ENCODE data around the gene GDPD2. TPM values are rescaled to one million over a fixed set of nuclear protein-coding genes. Genes with fewer than 3 reads are reported as not detected.

The GDPD2 gene
- total RNA-seq, 4 donors from 2014 or later: not detected

DNA sequence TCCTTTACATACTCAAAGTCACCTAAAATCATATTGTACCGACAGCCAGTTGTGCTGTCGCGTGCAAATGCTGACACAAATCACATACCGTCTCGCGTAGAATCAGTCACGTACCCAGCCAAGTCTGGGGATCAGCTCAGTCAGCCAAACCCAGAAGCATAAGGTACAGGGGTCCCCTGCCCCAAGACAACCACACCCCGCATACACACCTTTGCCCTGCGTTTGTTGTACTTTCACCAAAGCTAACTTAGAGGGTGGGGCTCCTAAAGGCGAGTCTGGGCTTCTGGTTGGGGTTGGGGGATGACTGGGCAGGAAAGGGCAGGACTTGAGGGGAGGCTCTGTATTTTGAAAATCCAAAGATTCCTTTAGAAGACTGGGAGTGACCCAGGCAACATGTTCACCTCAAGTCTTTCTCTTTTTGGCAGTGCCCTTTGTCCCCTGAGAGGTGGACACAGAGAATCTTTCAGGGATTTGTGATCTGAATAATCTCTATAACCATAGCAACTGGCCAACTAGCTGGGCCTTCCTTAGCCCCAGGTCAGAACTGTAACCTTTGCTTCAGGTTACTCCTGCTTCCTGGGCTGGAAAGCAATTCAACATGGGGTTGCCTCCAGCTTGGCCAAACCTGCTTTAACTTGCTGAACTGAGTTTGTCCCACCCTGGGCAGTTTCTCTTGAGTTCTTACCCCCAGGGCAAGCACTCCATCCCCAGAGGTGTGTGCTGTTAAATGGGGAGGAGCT lies 992 bp downstream of the GDPD2 start:
- no peak for TF ChIP-seq POLR2A (IDR thresholded peaks at IDR 0.05)
- no peak for TF ChIP-seq CTCF (IDR thresholded peaks at IDR 0.05 in 4 of 5, conservative IDR thresholded peaks at IDR 0.05 in 1 of 5)
- ATAC-seq (no peak), DNase-seq (no peak)
- intact Hi-C loops (cut with DNase I; ENCODE audit: low total_unique reads) (no loop called here), in situ Hi-C loops (cut with MboI; ENCODE audit: low sequenced_read_pairs in 4 of 4) (no loop called here)
- H3K9me3 ChIP-seq: no peaks in the 10 kb centered on the region
- no peak overlapping the region for H3K4me3 ChIP-seq
- no peak overlapping the region for H3K27ac ChIP-seq
- no peaks in the 10 kb centered on the region for H3K36me3 ChIP-seq
- no peaks in the 10 kb centered on the region for H3K4me1 ChIP-seq
- peaks cover 0 to 6% (median 5%) of the 10 kb centered on the region in 3 donors for H3K27me3 ChIP-seq

DNA sequence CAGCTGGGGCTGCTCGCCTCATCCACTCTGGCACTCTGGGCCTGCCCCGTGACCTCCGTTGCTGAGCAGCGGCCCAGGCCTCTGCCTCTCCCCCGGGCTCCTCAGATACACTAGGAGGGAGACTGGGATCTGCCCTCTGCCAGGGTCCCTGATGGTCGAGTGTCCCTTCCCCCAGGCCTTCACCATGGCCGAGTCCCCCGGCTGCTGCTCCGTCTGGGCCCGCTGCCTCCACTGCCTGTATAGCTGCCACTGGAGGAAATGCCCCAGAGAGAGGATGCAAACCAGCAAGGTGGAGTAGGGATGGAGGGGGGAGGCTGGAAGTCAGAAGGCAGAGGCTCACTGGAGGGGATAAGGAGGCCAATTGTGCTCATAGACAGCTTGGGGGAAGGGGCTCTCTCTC lies 1.7 kb downstream of the GDPD2 start:
- H3K9me3 ChIP-seq: no peaks in the 10 kb centered on the region
- in situ Hi-C loops (cut with MboI; ENCODE audit: low sequenced_read_pairs in 4 of 4): loop anchor here in 3 of 4 donors (25.0 kb wide), 1 partner anchor 288 kb away; the partner anchor contains the start of gene IGBP1 (in 3 of the 3)
- DNase-seq: no peak
- no peak for TF ChIP-seq POLR2A (IDR thresholded peaks at IDR 0.05)
- no peak for TF ChIP-seq CTCF (IDR thresholded peaks at IDR 0.05 in 4 of 5, conservative IDR thresholded peaks at IDR 0.05 in 1 of 5)
- no peaks in the 10 kb centered on the region for H3K4me1 ChIP-seq
- H3K36me3 ChIP-seq: no peaks in the 10 kb centered on the region
- no peak overlapping the region for H3K27ac ChIP-seq
- H3K27me3 ChIP-seq: peaks cover 0 to 6% (median 5%) of the 10 kb centered on the region in 3 donors
- no peak overlapping the region for H3K4me3 ChIP-seq
- ATAC-seq: no peak
- intact Hi-C loops (cut with DNase I; ENCODE audit: low total_unique reads): no loop called here

DNA sequence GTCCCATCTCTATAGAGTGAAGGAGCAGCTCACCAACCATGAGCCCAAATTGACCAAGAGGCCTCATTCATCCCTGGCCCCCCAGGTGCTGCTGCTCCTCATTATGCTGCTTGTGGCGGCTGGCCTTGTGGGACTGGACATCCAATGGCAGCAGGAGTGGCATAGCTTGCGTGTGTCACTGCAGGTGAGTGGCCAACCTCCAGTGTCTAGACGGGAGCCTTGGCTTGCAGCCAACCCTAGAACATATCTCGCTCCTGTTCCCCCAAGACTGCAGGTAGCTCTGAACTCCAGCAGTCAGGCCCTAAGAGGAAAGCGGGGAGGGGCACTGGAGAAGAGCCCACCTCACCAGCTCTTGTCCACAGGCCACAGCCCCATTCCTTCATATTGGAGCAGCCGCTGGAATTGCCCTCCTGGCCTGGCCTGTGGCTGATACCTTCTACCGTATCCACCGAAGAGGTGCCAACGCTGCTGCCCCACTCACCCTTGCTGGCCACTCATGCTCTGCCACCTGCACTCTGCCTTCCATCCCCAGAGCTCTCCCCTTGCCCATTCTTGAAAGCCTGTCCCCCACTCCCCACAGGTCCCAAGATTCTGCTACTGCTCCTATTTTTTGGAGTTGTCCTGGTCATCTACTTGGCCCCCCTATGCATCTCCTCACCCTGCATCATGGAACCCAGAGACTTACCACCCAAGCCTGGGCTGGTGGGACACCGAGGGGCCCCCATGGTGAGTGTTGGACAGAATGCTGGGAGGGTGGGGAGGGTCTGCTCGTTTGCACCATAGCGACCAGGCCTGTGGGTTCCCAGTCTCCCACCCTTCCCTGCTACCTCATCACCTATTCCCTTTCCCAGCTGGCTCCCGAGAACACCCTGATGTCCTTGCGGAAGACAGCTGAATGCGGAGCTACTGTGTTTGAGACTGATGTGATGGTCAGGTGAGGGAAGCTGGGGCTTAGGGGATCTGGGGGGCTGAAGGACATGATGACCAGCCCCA lies 3.5 kb downstream of the GDPD2 start:
- Histone ChIP-seq H3K9me3 (no peaks in the 10 kb centered on the region), H3K4me3 (no peak overlapping the region), H3K27ac (no peak overlapping the region), H3K36me3 (no peaks in the 10 kb centered on the region), H3K27me3 (peaks cover 0 to 6% (median 5%) of the 10 kb centered on the region in 3 donors), H3K4me1 (no peaks in the 10 kb centered on the region)
- intact Hi-C loops (cut with DNase I; ENCODE audit: low total_unique reads) (no loop called here), in situ Hi-C loops (cut with MboI; ENCODE audit: low sequenced_read_pairs in 4 of 4) (loop anchor here in 3 of 4 donors (25.0 kb wide), 1 partner anchor 289 kb away; the partner anchor contains the start of gene IGBP1 (in 3 of the 3))
- ATAC-seq: no peak
- no peak for TF ChIP-seq CTCF (IDR thresholded peaks at IDR 0.05 in 4 of 5, conservative IDR thresholded peaks at IDR 0.05 in 1 of 5)
- TF ChIP-seq POLR2A (IDR thresholded peaks at IDR 0.05): no peak
- DNase-seq: no peak

DNA sequence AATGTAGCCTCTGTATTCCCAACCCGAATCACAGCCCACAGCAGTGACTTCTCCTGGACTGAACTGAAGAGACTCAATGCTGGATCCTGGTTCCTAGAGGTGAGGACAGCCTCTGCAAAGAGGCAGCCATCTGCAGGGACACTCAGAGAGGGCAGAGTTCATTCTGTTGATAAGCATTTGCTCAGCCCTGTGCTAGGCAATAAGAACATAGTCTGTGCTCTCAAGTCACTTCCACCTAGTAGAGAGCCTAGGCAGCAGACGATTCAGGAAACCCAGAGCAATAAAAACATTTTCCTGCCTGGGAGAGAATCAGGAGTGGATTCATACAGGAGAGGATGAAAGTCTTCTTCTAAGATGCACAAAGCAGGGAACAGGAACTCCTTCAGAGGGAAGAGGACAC lies 4.3 kb downstream of the GDPD2 start:
- DNase-seq: no peak
- Histone ChIP-seq H3K4me1 (no peaks in the 10 kb centered on the region), H3K36me3 (no peaks in the 10 kb centered on the region), H3K27ac (no peak overlapping the region), H3K27me3 (peaks cover 0 to 6% (median 0%) of the 10 kb centered on the region in 3 donors), H3K4me3 (no peak overlapping the region), H3K9me3 (no peaks in the 10 kb centered on the region)
- TF ChIP-seq POLR2A (IDR thresholded peaks at IDR 0.05) (no peak), CTCF (IDR thresholded peaks at IDR 0.05 in 4 of 5, conservative IDR thresholded peaks at IDR 0.05 in 1 of 5) (no peak)
- in situ Hi-C loops (cut with MboI; ENCODE audit: low sequenced_read_pairs in 4 of 4) (loop anchor here in 3 of 4 donors (25.0 kb wide), 1 partner anchor 290 kb away; the partner anchor contains the start of gene IGBP1 (in 3 of the 3)), intact Hi-C loops (cut with DNase I; ENCODE audit: low total_unique reads) (no loop called here)
- ATAC-seq: no peak

All from gastrocnemius medialis (tissue), 4 donors.